ENCODE measurements around the gene SRMS. TPM values are rescaled to one million over a fixed set of nuclear protein-coding genes. Genes with fewer than 3 reads are reported as not detected.
A peak's percentile ranks its signal among the peaks of the same experiment; 100 is the strongest.

Gene SRMS
- total and polyA plus RNA-seq, 2 donors from 2014 or later: 0.38 TPM; not detected in 1

- Histone ChIP-seq H3K36me3 (ENCODE audit: control insufficient read depth in 2 of 3, insufficient read depth in 3 of 3, low read length in 3 of 3) (no peaks in the 10 kb centered on the region), H3K27me3 (ENCODE audit: control insufficient read depth, insufficient read depth, low read length) (peaks cover 2% of the 10 kb centered on the region), H3K27ac (ENCODE audit: low read depth in 2 of 2, low read length in 2 of 2) (no peak overlapping the region), H3K9me3 (ENCODE audit: control insufficient read depth in 2 of 3, insufficient read depth in 1 of 3, low read length in 3 of 3) (no peaks in the 10 kb centered on the region), H3K9ac (ENCODE audit: low read length in 3 of 3) (no peak overlapping the region), H3K4me1 (ENCODE audit: control insufficient read depth in 2 of 3, insufficient read depth in 2 of 3, low read depth in 1 of 3, low read length in 3 of 3) (peaks cover 0 to 2% (median 0%) of the 10 kb centered on the region in 3 donors), H3K4me3 (ENCODE audit: low read length in 3 of 3) (no peak overlapping the region)
- intact Hi-C loops (cut with DNase I): no loop called here
- TF ChIP-seq CTCF (IDR thresholded peaks at IDR 0.05; ENCODE audit: borderline replicate concordance, extremely low read depth, insufficient read depth): no peak
- peak in 3 of 5 donors; percentile 16 to 87 (median 68) for DNase-seq
- FAIRE-seq: no peak
These were observed 49.3 kb downstream of the SRMS start for GRCh38 chr20:63497946-63498935.

GRCh38 chr20:63497138-63497945, 50.2 kb downstream of the SRMS start:
- peak in 1 of 5 donors; percentile 73 for DNase-seq
- TF ChIP-seq CTCF (IDR thresholded peaks at IDR 0.05; ENCODE audit: borderline replicate concordance, extremely low read depth, insufficient read depth): no peak
- Histone ChIP-seq H3K27me3 (ENCODE audit: control insufficient read depth, insufficient read depth, low read length) (peaks cover 2% of the 10 kb centered on the region), H3K27ac (ENCODE audit: low read depth in 2 of 2, low read length in 2 of 2) (no peak overlapping the region), H3K4me3 (ENCODE audit: low read length in 3 of 3) (no peak overlapping the region), H3K4me1 (ENCODE audit: control insufficient read depth in 2 of 3, insufficient read depth in 2 of 3, low read depth in 1 of 3, low read length in 3 of 3) (peaks cover 0 to 2% (median 0%) of the 10 kb centered on the region in 3 donors), H3K36me3 (ENCODE audit: control insufficient read depth in 2 of 3, insufficient read depth in 3 of 3, low read length in 3 of 3) (no peaks in the 10 kb centered on the region), H3K9me3 (ENCODE audit: control insufficient read depth in 2 of 3, insufficient read depth in 1 of 3, low read length in 3 of 3) (no peaks in the 10 kb centered on the region), H3K9ac (ENCODE audit: low read length in 3 of 3) (no peak overlapping the region)
- FAIRE-seq: no peak
- intact Hi-C loops (cut with DNase I): no loop called here

DNA sequence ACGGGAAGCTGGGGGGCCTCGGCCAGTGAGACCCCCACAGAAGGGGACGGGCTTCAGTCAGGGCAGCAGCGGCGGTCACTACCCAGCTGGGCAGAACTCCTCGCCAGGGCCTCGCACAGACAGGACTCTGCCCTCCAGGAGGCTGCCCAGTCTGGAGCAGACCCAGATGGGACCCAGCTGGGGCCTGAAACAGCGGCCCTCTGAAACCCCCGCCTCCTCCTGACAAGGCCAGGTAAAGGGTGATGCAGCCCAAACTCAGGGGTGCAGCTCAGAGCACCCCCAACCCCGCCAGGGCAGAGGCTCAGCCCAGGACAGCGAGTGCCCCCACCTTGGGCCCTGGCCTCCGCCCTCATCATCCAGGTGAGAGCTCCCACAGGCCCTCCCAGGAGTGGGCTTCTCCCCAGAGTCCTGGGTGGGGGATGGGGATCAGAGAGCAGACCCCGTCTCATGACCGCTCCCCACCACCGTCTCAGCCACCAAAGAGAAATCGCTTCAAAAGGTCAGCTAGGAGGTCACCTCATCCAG, 50.9 kb downstream of the SRMS start:
- H3K9ac ChIP-seq (ENCODE audit: low read length in 3 of 3): no peak overlapping the region
- peaks cover 0 to 2% (median 0%) of the 10 kb centered on the region in 3 donors for H3K4me1 ChIP-seq (ENCODE audit: control insufficient read depth in 2 of 3, insufficient read depth in 2 of 3, low read depth in 1 of 3, low read length in 3 of 3)
- no peaks in the 10 kb centered on the region for H3K9me3 ChIP-seq (ENCODE audit: control insufficient read depth in 2 of 3, insufficient read depth in 1 of 3, low read length in 3 of 3)
- H3K27me3 ChIP-seq (ENCODE audit: control insufficient read depth, insufficient read depth, low read length): peaks cover 2% of the 10 kb centered on the region
- no peaks in the 10 kb centered on the region for H3K36me3 ChIP-seq (ENCODE audit: control insufficient read depth in 2 of 3, insufficient read depth in 3 of 3, low read length in 3 of 3)
- FAIRE-seq (no peak), DNase-seq (peak in 2 of 5 donors; percentile 63 to 65)
- intact Hi-C loops (cut with DNase I): no loop called here
- no peak for TF ChIP-seq CTCF (IDR thresholded peaks at IDR 0.05; ENCODE audit: borderline replicate concordance, extremely low read depth, insufficient read depth)
- H3K4me3 ChIP-seq (ENCODE audit: low read length in 3 of 3): no peak overlapping the region
- no peak overlapping the region for H3K27ac ChIP-seq (ENCODE audit: low read depth in 2 of 2, low read length in 2 of 2)
